Upper lobe of right lung (tissue), 1 donor: ENCODE results near the gene PRDX5. TPM values are rescaled to one million over a fixed set of nuclear protein-coding genes. Genes with fewer than 3 reads are reported as not detected.

Experiments
- ATAC-seq: fragments of 200-7000 bp; cut with Tn5 transposase; one replicate; pipeline ENCODE4 v1.9.1; 2020; ENCODE audit warnings: mild to moderate bottlenecking, moderate library complexity
- DNase-seq: peaks from one replicate; pipeline ENCODE4 v3.0.0-alpha.2; 2020
- H3K27ac ChIP-seq: fragments of 200-600 bp; one replicate; pipeline ENCODE4 v1.8.0; 2022
- H3K27me3 ChIP-seq: fragments of 200-600 bp; one replicate; pipeline ENCODE4 v1.8.0; 2022; ENCODE audit warnings: mild to moderate bottlenecking
- H3K36me3 ChIP-seq: fragments of 200-600 bp; one replicate; pipeline ENCODE4 v1.8.0; 2022
- H3K4me1 ChIP-seq: fragments of 200-600 bp; one replicate; pipeline ENCODE4 v1.8.0; 2022
- H3K4me3 ChIP-seq: fragments of 200-600 bp; one replicate; pipeline ENCODE4 v1.8.0; 2022; ENCODE audit warnings: mild to moderate bottlenecking
- H3K9me3 ChIP-seq: fragments of 200-600 bp; one replicate; pipeline ENCODE4 v1.8.0; 2022
- intact Hi-C: fragments of 100-400 bp; cut with DNase I; formaldehyde crosslinking; loops from one replicate; pipeline ENCODE4 v1.11.0; 2022
- total RNA-seq: library from RNA; stranded (reverse); fragmentation: NEBNext Ultra II Directional; extraction: Animal tissue kit (Norgen Biotek cat#: 25700); gene quantifications from one replicate; pipeline ENCODE4 v1.2.1, GENCODE V29; 2021
- TF ChIP-seq, protein P1 (sequence below): fragments of 200-600 bp; IDR thresholded peaks from one replicate; pipeline ENCODE4 v1.8.0; 2022; ENCODE audit warnings: antibody characterized with exemption
- donor health status: DM: no; HTN: yes; CAD: no; lungs with severe emphysema.

Gene PRDX5
- total RNA-seq, 1 donor from 2014 or later: 176 TPM

DNA sequence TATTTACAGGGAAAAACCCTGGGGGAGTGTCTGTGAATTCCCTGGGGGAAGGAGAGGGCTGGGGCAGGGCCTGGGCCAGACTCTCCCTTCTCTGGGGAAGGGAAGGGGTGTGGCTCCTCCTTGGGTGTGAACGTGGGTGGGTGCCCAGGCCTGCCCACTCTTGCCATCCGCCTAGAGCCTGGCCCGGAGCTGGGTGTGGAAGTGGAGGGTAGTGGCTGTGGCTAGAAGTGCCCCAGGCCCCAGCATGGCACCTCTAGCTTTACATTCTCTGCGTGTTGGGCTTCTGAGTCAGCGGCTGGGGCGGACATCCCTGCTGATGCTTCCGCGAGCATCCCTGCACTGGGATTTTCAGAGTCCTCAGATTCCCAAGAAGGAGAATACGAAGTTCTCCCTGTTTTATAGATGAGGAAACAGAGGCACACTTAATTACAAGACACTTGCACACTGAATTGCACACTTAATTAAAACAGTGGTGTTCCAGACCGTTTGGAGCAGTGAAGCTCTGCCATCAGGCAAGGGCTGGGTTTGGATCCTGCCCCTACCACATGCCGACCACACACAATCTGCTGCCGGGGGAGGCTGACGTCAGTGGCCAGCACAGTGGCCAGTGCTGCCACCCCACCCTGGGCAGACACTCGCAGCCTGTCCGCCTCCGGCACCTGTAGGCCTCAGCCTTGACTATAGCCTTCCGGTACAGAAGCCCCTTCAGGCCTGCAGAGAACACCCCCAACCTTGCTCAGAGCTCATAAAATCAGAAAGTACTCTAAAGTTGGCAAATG, 41.1 kb upstream of the PRDX5 start:
- no peak overlapping the region for H3K4me3 ChIP-seq
- no peak for DNase-seq
- no peaks in the 10 kb centered on the region for H3K27me3 ChIP-seq
- no peak overlapping the region for H3K27ac ChIP-seq
- H3K9me3 ChIP-seq: no peaks in the 10 kb centered on the region
- TF ChIP-seq, protein P1, sequence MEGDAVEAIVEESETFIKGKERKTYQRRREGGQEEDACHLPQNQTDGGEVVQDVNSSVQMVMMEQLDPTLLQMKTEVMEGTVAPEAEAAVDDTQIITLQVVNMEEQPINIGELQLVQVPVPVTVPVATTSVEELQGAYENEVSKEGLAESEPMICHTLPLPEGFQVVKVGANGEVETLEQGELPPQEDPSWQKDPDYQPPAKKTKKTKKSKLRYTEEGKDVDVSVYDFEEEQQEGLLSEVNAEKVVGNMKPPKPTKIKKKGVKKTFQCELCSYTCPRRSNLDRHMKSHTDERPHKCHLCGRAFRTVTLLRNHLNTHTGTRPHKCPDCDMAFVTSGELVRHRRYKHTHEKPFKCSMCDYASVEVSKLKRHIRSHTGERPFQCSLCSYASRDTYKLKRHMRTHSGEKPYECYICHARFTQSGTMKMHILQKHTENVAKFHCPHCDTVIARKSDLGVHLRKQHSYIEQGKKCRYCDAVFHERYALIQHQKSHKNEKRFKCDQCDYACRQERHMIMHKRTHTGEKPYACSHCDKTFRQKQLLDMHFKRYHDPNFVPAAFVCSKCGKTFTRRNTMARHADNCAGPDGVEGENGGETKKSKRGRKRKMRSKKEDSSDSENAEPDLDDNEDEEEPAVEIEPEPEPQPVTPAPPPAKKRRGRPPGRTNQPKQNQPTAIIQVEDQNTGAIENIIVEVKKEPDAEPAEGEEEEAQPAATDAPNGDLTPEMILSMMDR: no peak
- intact Hi-C loops: no loop called here
- ATAC-seq: peak; percentile 63
- H3K36me3 ChIP-seq: peaks cover 30% of the 10 kb centered on the region
- H3K4me1 ChIP-seq: peaks cover 11% of the 10 kb centered on the region

DNA sequence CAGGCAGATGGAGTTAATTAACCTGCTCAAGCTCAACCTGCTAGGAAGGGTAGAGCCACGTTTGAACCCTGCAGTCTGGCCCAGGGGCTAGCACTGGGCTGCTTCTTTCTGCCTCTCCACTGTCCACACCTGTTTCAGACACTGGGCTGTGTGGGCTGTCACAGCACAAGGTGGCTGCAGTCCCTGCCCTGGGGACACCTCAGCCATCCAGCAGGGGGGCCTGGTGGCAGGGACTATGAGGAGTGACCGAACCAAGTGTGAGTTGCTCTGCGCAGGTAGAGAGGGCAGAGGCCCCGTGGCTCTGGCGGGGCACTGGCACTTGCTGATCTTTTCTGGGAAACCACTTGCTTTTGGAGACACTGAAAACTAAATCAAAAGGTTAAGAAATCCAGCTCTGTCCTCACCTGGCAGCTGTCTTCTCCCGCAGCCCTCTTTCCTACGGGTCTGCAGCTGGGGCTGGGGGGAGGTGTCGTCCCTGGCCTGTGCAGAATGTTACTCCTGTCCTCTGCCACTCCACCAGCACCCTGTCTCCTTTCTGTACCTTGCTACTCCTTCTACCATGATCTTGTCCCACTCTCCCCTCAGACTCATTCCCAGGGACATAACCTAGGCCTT, 39.2 kb upstream of the PRDX5 start:
- H3K9me3 ChIP-seq: no peaks in the 10 kb centered on the region
- H3K36me3 ChIP-seq: peaks cover 38% of the 10 kb centered on the region
- TF ChIP-seq, protein P1: no peak
- no peak for ATAC-seq
- no peak overlapping the region for H3K4me3 ChIP-seq
- intact Hi-C loops: no loop called here
- DNase-seq: no peak
- H3K27me3 ChIP-seq: no peaks in the 10 kb centered on the region
- H3K27ac ChIP-seq: no peak overlapping the region
- H3K4me1 ChIP-seq: peaks cover 16% of the 10 kb centered on the region

DNA sequence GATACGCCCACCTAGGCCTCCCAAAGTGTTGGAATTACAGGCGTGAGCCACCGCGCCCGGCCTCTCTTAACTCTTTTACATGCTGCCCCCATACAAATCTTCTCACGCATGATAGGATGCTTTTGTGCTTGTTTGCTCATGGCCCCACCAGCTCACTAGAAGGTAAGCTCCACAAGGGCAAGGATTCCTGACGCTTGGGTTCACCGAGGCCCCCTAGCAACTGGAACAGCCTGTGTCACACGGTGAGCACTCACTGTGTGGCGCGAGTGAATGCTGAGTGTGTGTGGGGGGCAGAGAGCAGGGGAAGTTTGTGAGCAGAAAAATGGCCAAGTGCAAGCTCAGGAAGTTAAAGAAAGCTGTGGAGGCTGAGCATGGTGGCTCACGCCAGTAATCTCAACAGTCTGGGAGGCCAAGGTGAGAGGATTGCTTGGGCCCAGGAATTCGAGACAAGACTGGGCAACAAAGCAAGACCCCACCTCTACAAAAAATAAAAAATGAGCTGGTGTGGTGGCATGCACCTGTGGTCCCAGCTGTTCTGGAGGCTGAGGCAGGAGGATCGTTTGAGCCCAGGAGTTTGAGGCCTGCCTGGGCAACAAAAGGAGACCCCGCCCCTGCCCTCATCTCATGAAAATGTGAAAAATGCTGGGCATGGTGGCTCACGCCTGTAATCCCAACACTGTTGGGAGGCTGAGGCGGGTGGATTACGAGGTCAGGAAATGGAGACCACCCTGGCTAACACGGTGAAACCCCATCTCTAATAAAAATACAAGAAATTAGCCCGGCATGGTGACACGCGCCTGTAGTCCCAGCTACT, 35.8 kb upstream of the PRDX5 start:
- peaks cover 29% of the 10 kb centered on the region for H3K36me3 ChIP-seq
- intact Hi-C loops: no loop called here
- DNase-seq (no peak), ATAC-seq (no peak)
- peaks cover 27% of the 10 kb centered on the region for H3K4me1 ChIP-seq
- no peak overlapping the region for H3K27ac ChIP-seq
- no peaks in the 10 kb centered on the region for H3K9me3 ChIP-seq
- TF ChIP-seq, protein P1: no peak
- no peak overlapping the region for H3K4me3 ChIP-seq
- no peaks in the 10 kb centered on the region for H3K27me3 ChIP-seq

GRCh38 chr11:64283092-64283491, 34.8 kb upstream of the PRDX5 start:
- Histone ChIP-seq H3K9me3 (no peaks in the 10 kb centered on the region), H3K4me3 (peak overlapping the region; percentile 96), H3K27me3 (no peaks in the 10 kb centered on the region), H3K4me1 (peaks cover 27% of the 10 kb centered on the region), H3K27ac (no peak overlapping the region), H3K36me3 (peaks cover 19% of the 10 kb centered on the region)
- ATAC-seq: no peak
- TF ChIP-seq, protein P1: no peak
- DNase-seq: no peak
- intact Hi-C loops: no loop called here

DNA sequence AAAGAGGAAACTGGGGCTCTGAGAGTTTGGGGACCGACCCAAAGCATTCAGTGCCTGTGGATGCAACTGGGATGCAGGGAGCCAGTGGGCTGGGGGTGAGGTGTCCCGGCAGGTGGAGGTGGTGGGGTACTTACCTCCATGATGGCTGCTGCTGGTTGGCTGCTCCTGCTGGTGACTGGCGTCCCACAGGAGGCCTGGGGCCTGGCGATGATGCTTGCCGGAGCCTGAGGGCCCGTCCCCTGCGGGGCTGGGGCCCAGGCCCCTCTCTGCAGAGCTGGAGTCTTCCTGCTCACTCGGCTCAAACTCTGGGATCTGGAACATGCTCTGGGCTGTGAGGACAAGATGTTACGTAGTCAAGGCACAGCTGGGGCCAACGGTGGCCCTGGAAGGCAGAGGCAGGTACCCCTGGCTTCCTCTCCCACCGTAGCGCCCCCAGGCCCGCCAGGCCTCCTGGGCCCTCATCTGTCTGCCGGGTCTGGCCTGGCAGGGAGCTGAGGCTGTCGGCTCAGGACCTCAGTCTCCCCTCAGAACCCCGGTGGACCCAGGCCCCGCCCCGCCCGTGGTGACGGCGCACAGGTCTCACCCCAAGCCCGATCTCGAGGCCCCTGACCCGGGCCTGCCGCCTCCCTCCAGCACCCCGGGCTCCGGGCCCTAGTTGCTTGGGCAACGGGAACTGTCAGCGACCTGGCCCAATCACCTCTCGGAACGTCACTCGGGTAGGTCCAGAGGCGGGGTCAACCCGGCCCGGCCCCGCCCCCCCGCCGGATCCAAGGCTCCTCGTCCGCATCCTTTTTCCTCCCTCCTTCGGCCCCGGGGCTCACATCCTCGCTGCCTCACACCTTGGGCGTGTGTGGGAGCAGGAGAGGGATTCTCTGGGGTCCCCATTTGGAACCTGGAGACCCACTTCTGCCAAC, 33.6 kb upstream of the PRDX5 start, which contains the start of gene BAD:
Gene BAD, minus strand, starts transcription at position 618 of the 914 bp plus-strand sequence. Its CDS starts 297 bp downstream, at position 321.
- Histone ChIP-seq H3K27me3 (no peaks in the 10 kb centered on the region), H3K9me3 (no peaks in the 10 kb centered on the region), H3K4me3 (peak within 1 kb of the TSS; percentile 96), H3K27ac (peak within 1 kb of the TSS; percentile 95), H3K36me3 (peaks cover 10% of the 10 kb centered on the region), H3K4me1 (peaks cover 27% of the 10 kb centered on the region)
- intact Hi-C loops: no loop called here
- DNase-seq (peak; percentile 97), ATAC-seq (peak; percentile 94)
- TF ChIP-seq, protein P1: no peak
